ENCODE data around the gene RIN2. TPM values are rescaled to one million over a fixed set of nuclear protein-coding genes. Genes with fewer than 3 reads are reported as not detected.

The RIN2 gene
- total and polyA plus RNA-seq, 2 of the 4 experiments (the other 2 are of a cell fraction) = 16.1 to 72.2 TPM

DNA sequence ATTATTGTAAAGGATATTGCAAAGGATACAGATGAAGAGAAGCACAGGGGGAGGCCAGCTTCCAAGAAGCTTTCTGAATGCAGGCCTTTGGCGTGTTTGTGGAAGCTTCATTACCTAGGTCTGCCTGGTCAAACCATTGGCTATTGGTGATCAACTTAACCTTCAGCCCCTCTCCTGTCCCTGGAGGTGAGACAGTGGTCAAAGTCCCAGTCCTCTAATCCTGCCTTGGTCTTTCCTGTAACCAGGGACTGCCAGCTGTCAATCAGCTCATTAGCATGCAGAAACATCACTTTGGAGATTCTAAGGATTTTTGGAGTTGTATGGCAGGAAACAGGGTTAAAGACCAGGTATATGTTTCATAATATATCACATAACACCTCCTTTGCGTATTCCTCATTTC lies 13.0 kb downstream of the RIN2 start:
- intact Hi-C loops (cut with micrococcal nuclease) = no loop called here
- no peaks in the 10 kb centered on the region for H3K27me3 ChIP-seq (ENCODE audit: control insufficient read depth, insufficient read depth, low read length)
- H4K20me1 ChIP-seq (ENCODE audit: insufficient read depth, low read length) = peaks cover 23% of the 10 kb centered on the region
- H2AK5ac ChIP-seq (ENCODE audit: low read depth, low read length) = no peak overlapping the region
- no peak overlapping the region for H2AFZ ChIP-seq (replicated peaks; ENCODE audit: low read length, poor library complexity)
- no TSS peak for BruUV-seq (replicated peaks)
- H2BK15ac ChIP-seq (ENCODE audit: low read depth, low read length) = no peak overlapping the region
- no peak overlapping the region for H4K91ac ChIP-seq (ENCODE audit: insufficient read depth, low read depth, low read length)
- H3K9ac ChIP-seq (ENCODE audit: low read depth, low read length) = no peak overlapping the region
- CTCF ChIA-PET = interaction anchor here (1.4 kb wide), 1 partner anchor 11 kb away, joined by 3 read pairs; no protein-coding TSS in a partner anchor
- TF ChIP-seq, protein P1, sequence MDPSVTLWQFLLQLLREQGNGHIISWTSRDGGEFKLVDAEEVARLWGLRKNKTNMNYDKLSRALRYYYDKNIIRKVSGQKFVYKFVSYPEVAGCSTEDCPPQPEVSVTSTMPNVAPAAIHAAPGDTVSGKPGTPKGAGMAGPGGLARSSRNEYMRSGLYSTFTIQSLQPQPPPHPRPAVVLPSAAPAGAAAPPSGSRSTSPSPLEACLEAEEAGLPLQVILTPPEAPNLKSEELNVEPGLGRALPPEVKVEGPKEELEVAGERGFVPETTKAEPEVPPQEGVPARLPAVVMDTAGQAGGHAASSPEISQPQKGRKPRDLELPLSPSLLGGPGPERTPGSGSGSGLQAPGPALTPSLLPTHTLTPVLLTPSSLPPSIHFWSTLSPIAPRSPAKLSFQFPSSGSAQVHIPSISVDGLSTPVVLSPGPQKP (IDR thresholded peaks at IDR 0.05; ENCODE audit: borderline replicate concordance, low read depth, low read length) = no peak
- no peak for TF ChIP-seq RCOR1 (IDR thresholded peaks at IDR 0.05; ENCODE audit: insufficient replicate concordance, low read length)
- TF ChIP-seq, protein P2, sequence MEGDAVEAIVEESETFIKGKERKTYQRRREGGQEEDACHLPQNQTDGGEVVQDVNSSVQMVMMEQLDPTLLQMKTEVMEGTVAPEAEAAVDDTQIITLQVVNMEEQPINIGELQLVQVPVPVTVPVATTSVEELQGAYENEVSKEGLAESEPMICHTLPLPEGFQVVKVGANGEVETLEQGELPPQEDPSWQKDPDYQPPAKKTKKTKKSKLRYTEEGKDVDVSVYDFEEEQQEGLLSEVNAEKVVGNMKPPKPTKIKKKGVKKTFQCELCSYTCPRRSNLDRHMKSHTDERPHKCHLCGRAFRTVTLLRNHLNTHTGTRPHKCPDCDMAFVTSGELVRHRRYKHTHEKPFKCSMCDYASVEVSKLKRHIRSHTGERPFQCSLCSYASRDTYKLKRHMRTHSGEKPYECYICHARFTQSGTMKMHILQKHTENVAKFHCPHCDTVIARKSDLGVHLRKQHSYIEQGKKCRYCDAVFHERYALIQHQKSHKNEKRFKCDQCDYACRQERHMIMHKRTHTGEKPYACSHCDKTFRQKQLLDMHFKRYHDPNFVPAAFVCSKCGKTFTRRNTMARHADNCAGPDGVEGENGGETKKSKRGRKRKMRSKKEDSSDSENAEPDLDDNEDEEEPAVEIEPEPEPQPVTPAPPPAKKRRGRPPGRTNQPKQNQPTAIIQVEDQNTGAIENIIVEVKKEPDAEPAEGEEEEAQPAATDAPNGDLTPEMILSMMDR (conservative IDR thresholded peaks at IDR 0.05; ENCODE audit: low read depth, low read length) = no peak
- no peak for TF ChIP-seq CHD1 (IDR thresholded peaks at IDR 0.05; ENCODE audit: low read depth, low read length)
- no peak for TF ChIP-seq MXI1 (IDR thresholded peaks at IDR 0.05; ENCODE audit: borderline replicate concordance, low read depth, low read length)
- TF ChIP-seq, protein P3, sequence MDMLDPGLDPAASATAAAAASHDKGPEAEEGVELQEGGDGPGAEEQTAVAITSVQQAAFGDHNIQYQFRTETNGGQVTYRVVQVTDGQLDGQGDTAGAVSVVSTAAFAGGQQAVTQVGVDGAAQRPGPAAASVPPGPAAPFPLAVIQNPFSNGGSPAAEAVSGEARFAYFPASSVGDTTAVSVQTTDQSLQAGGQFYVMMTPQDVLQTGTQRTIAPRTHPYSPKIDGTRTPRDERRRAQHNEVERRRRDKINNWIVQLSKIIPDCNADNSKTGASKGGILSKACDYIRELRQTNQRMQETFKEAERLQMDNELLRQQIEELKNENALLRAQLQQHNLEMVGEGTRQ (IDR thresholded peaks at IDR 0.05; ENCODE audit: low read depth, low read length) = no peak
- TF ChIP-seq SMC3 (IDR thresholded peaks at IDR 0.05; ENCODE audit: low read depth, low read length) = no peak
- TF ChIP-seq FOS (IDR thresholded peaks at IDR 0.05; ENCODE audit: low read depth, low read length) = no peak
- TF ChIP-seq MAFK (IDR thresholded peaks at IDR 0.05; ENCODE audit: low read depth, low read length) = no peak
- TF ChIP-seq CEBPB (IDR thresholded peaks at IDR 0.05; ENCODE audit: low read depth, low read length) = no peak
- TF ChIP-seq MAZ (IDR thresholded peaks at IDR 0.05; ENCODE audit: borderline replicate concordance, low read depth, low read length) = no peak
- TF ChIP-seq RFX5 (IDR thresholded peaks at IDR 0.05; ENCODE audit: low read depth, low read length) = no peak
- TF ChIP-seq RAD21 (IDR thresholded peaks at IDR 0.05; ENCODE audit: low read length) = no peak
- TF ChIP-seq NFE2L2 (IDR thresholded peaks at IDR 0.05; ENCODE audit: low read depth, low read length) = no peak
- no peak for TF ChIP-seq BHLHE40 (IDR thresholded peaks at IDR 0.05; ENCODE audit: low read depth, low read length)
- H2AK9ac ChIP-seq (replicated peaks; ENCODE audit: low read depth, low read length, poor library complexity) = no peak overlapping the region
- POLR2A ChIA-PET (ENCODE audit: unreplicated experiment) = interaction anchor here (0.5 kb wide), 1 partner anchor 191 kb away, joined by 4 read pairs; no protein-coding TSS in a partner anchor
- no peak overlapping the region for H3K4me3 ChIP-seq (ENCODE audit: insufficient read depth, low read depth, low read length)
- H4K5ac ChIP-seq (ENCODE audit: low read depth, low read length) = no peak overlapping the region
- no peak overlapping the region for H3K4me2 ChIP-seq (ENCODE audit: low read depth, low read length)
- H3K27ac ChIP-seq (ENCODE audit: insufficient read depth, low read length) = no peak overlapping the region
- H3K9me1 ChIP-seq (ENCODE audit: insufficient read depth, low read length) = peaks cover 20% of the 10 kb centered on the region
- H3K23ac ChIP-seq (ENCODE audit: low read depth, low read length) = no peak overlapping the region
- DNase-seq = no peak
- peaks cover 35 to 83% of the 10 kb centered on the region in 2 experiments for H3K79me1 ChIP-seq (ENCODE audit: low read depth in 1 of 2, low read length in 2 of 2)
- no peaks in the 10 kb centered on the region for H3K9me3 ChIP-seq (ENCODE audit: control insufficient read depth, insufficient read depth, low read length)
- no peak overlapping the region for H3K4ac ChIP-seq (ENCODE audit: low read depth, low read length)
- no peak overlapping the region for H3K14ac ChIP-seq (replicated peaks; ENCODE audit: low read depth, low read length)
- no peak overlapping the region for H3K56ac ChIP-seq (ENCODE audit: extremely low read depth, insufficient read depth, low read length)
- no CpG with 5 or more reads among the region's 2 CpGs for WGBS, 2 experiments (ENCODE audit: extremely low coverage in 2 of 2, insufficient read length in 1 of 2)
- no peak overlapping the region for H2BK5ac ChIP-seq (ENCODE audit: low read depth, low read length, poor library complexity, severe bottlenecking)
- peaks cover 8% of the 10 kb centered on the region for H3K4me1 ChIP-seq (ENCODE audit: control insufficient read depth, insufficient read depth, low read length)
- no peak overlapping the region for H2BK20ac ChIP-seq (ENCODE audit: low read depth, low read length)
- no peak overlapping the region for H3K18ac ChIP-seq (ENCODE audit: low read depth, low read length)
- H3K36me3 ChIP-seq (ENCODE audit: control insufficient read depth, insufficient read depth, low read length) = peaks cover 7% of the 10 kb centered on the region
- in situ Hi-C loops (cut with MboI; ENCODE audit: low sequenced_read_pairs) = no loop called here
- H2BK120ac ChIP-seq (ENCODE audit: low read depth, low read length) = no peak overlapping the region
- ATAC-seq (ENCODE audit: low read depth) = no peak
- dilution Hi-C loops (cut with HindIII; ENCODE audit: low sequenced_read_pairs, unreplicated experiment) = no loop called here
- H4K8ac ChIP-seq (ENCODE audit: low read depth in 2 of 2, low read length in 2 of 2) = no peak overlapping the region

All from IMR-90 (cell line).